Measurements from ENCODE around the gene IPO13.

IPO13 gene

GRCh38 chr1:44012941-44013609 lies 66.3 kb downstream of the IPO13 start:
- DNase-seq (ENCODE audit: low spot score) = no peak

GRCh38 chr1:44013949-44014348 lies 67.2 kb downstream of the IPO13 start:
- no peak for DNase-seq (ENCODE audit: low spot score)

- no peak for DNase-seq (ENCODE audit: low spot score)
These were observed 67.8 kb downstream of the IPO13 start for GRCh38 chr1:44014365-44015104.

- DNase-seq (ENCODE audit: low spot score) = no peak
These were observed 68.5 kb downstream of the IPO13 start for GRCh38 chr1:44015206-44015605.

- DNase-seq (ENCODE audit: low spot score) = no peak
These were observed 69.5 kb downstream of the IPO13 start for GRCh38 chr1:44016041-44016889.

GRCh38 chr1:44016890-44017400 lies 70.2 kb downstream of the IPO13 start:
- no peak for DNase-seq (ENCODE audit: low spot score)
